H1 (cell line): ENCODE data around the gene HOXD12.

Source experiments
- EP300 ChIP-seq, 2 experiments: IDR thresholded peaks; 1 replicate in 1 of 2; 2 replicates in 1 of 2; pipeline ENCODE4 v1.6.1; 2011 to 2012; ENCODE audit warnings: low read depth in 2 of 2, low read length in 2 of 2, mild to moderate bottlenecking in 2 of 2, borderline replicate concordance in 1 of 2, inconsistent platforms in 1 of 2, moderate library complexity in 1 of 2
- EZH2 ChIP-seq: fragments of 200-600 bp; sonication (generic); IDR thresholded peaks from 2 replicates; pipeline ENCODE4 v1.7.1; 2012; ENCODE audit warnings: low read depth, mild to moderate bottlenecking, moderate library complexity, low read length, inconsistent platforms; ENCODE audit not compliant: severe bottlenecking
- JUN ChIP-seq: IDR thresholded peaks from 2 replicates; pipeline ENCODE4 v1.6.1; 2011; ENCODE audit warnings: low read depth, mild to moderate bottlenecking, improper control_type of control experiment, low read length
- MAFK ChIP-seq: IDR thresholded peaks from 2 replicates; pipeline ENCODE4 v1.6.1; 2012; ENCODE audit warnings: low read depth, mild to moderate bottlenecking, improper control_type of control experiment, low read length
- NRF1 ChIP-seq: IDR thresholded peaks from 2 replicates; pipeline ENCODE4 v1.6.1; 2011; ENCODE audit warnings: mild to moderate bottlenecking, low read depth, low read length, improper control_type of control experiment
- POLR2A ChIP-seq, 2 experiments: IDR thresholded peaks; 1 replicate in 1 of 2; 2 replicates in 1 of 2; pipeline ENCODE4 v1.6.1; 2011; ENCODE audit warnings: low read depth in 2 of 2, low read length in 2 of 2, mild to moderate bottlenecking in 2 of 2; ENCODE audit errors: control extremely low read depth in 1 of 2
- POU5F1 ChIP-seq: IDR thresholded peaks from 2 replicates; pipeline ENCODE4 v1.6.1; 2011; ENCODE audit warnings: low read depth, mild to moderate bottlenecking, low read length, moderate library complexity
- RAD21 ChIP-seq, 2 experiments: IDR thresholded peaks in 1 of 2; conservative IDR thresholded peaks in 1 of 2; 2 replicates each; pipeline ENCODE4 v1.6.1; 2011; ENCODE audit warnings: low read depth in 2 of 2, low read length in 2 of 2, improper control_type of control experiment in 1 of 2, inconsistent platforms in 1 of 2, mild to moderate bottlenecking in 1 of 2, moderate library complexity in 1 of 2
- RNF2 ChIP-seq: fragments of 200-900, 300-1000 bp; sonication (generic); IDR thresholded peaks from 2 replicates; pipeline ENCODE4 v1.7.1; 2016; ENCODE audit warnings: borderline replicate concordance, low read depth, mild to moderate bottlenecking, antibody characterized with exemption, low read length; ENCODE audit not compliant: poor library complexity, severe bottlenecking; ENCODE audit errors: missing control alignments
- SIN3A ChIP-seq, 2 experiments: IDR thresholded peaks in 1 of 2; conservative IDR thresholded peaks in 1 of 2; 2 replicates each; pipeline ENCODE4 v1.6.1; 2011 to 2012; ENCODE audit warnings: low read length in 2 of 2, improper control_type of control experiment in 1 of 2, low read depth in 1 of 2, mild to moderate bottlenecking in 1 of 2
- ZNF274 ChIP-seq: IDR thresholded peaks from 2 replicates; pipeline ENCODE4 v1.7.0; 2012; ENCODE audit warnings: low read length, borderline replicate concordance; ENCODE audit errors: extremely low read depth
- TF ChIP-seq, protein P1 (sequence below), 3 experiments: IDR thresholded peaks; 1 replicate in 2 of 3; 2 replicates in 1 of 3; pipeline versions ENCODE4 v1.5.1 to v1.6.1; 2011; ENCODE audit warnings: low read length in 3 of 3, mild to moderate bottlenecking in 3 of 3, inconsistent platforms in 2 of 3, low read depth in 1 of 3, moderate library complexity in 1 of 3; ENCODE audit not compliant: insufficient read depth in 1 of 3; ENCODE audit errors: control extremely low read depth in 1 of 3
- TF ChIP-seq, protein P2 (sequence below): IDR thresholded peaks from 2 replicates; pipeline ENCODE4 v1.6.1; 2012; ENCODE audit warnings: inconsistent platforms

DNA sequence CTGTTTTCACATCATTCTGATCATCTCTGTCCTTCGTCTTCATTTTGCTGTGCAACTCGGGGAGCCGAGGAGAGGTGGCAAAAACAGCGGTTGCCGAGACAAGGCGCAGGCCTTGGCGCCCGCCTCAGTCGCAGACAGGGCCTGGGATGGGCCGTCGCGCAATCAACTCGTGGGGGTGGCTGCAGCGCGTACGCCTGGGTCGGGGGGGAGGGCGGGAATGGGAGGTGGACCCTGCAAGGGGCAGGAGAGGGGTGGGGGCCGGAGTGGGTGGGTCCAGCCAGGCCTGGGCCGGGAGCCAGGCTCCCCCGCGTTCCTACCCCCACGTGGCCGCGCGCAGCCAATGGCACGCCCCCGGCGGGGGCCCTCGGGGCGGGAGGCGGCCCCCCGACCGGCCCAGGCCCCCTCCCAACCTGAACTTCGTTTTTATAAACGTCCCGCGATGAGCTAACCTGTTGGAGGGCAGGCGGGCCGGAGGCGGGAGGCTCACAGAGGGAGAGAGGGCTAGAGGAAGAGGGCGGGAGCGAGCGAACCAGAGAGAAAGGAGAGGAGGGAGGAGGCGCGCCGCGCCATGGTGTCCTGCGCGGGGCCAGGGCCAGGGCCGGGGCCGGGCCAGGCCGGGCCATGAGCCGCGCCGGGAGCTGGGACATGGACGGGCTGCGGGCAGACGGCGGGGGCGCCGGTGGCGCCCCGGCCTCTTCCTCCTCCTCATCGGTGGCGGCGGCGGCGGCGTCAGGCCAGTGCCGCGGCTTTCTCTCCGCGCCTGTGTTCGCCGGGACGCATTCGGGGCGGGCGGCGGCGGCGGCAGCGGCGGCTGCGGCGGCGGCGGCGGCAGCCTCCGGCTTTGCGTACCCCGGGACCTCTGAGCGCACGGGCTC, 7.1 kb upstream of the HOXD12 start, which contains the start of gene HOXD13:
- TF ChIP-seq ZNF274 (no peak), EP300 (IDR thresholded peaks at IDR 0.05; ENCODE audit: borderline replicate concordance in 1 of 2, low read depth in 2 of 2, low read length in 2 of 2) (no peak), RAD21 (IDR thresholded peaks at IDR 0.05 in 1 of 2, conservative IDR thresholded peaks at IDR 0.05 in 1 of 2; ENCODE audit: low read depth in 2 of 2, low read length in 2 of 2) (no peak), JUN (no peak), RNF2 (no peak), POLR2A (IDR thresholded peaks at IDR 0.05; ENCODE audit: control extremely low read depth in 1 of 2, low read depth in 2 of 2, low read length in 2 of 2) (no peak), MAFK (no peak), EZH2 (no peak), NRF1 (no peak), POU5F1 (no peak), SIN3A (conservative IDR thresholded peaks at IDR 0.05 in 1 of 2, IDR thresholded peaks at IDR 0.05 in 1 of 2; ENCODE audit: low read depth in 1 of 2, low read length in 2 of 2) (no peak)
- TF ChIP-seq, protein P1, sequence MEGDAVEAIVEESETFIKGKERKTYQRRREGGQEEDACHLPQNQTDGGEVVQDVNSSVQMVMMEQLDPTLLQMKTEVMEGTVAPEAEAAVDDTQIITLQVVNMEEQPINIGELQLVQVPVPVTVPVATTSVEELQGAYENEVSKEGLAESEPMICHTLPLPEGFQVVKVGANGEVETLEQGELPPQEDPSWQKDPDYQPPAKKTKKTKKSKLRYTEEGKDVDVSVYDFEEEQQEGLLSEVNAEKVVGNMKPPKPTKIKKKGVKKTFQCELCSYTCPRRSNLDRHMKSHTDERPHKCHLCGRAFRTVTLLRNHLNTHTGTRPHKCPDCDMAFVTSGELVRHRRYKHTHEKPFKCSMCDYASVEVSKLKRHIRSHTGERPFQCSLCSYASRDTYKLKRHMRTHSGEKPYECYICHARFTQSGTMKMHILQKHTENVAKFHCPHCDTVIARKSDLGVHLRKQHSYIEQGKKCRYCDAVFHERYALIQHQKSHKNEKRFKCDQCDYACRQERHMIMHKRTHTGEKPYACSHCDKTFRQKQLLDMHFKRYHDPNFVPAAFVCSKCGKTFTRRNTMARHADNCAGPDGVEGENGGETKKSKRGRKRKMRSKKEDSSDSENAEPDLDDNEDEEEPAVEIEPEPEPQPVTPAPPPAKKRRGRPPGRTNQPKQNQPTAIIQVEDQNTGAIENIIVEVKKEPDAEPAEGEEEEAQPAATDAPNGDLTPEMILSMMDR (IDR thresholded peaks at IDR 0.05; ENCODE audit: control extremely low read depth in 1 of 3, insufficient read depth in 1 of 3, low read depth in 1 of 3, low read length in 3 of 3), result no peak
- TF ChIP-seq, protein P2, sequence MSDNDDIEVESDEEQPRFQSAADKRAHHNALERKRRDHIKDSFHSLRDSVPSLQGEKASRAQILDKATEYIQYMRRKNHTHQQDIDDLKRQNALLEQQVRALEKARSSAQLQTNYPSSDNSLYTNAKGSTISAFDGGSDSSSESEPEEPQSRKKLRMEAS, result no peak
